MCF 10A (cell line): ENCODE data around the gene LRATD1. TPM values are rescaled to one million over a fixed set of nuclear protein-coding genes. Genes with fewer than 3 reads are reported as not detected.
A peak's percentile ranks its signal among the peaks of the same experiment; 100 is the strongest.

Experiments
- BruUV-seq: library from RNA; stranded (reverse); fragments of 400-500 nt; replicated peaks from 2 replicates; lab custom pipeline; 2021; lab: Mats Ljungman, UMichigan
- CTCF ChIA-PET: fragments of 300-600 bp; sonication (Branson Sonifier 250); formaldehyde crosslinking; extraction: SDS; loops from one replicate; lab custom pipeline; 2021; ENCODE audit warnings: antibody characterized with exemption, inconsistent platforms; lab: Yijun Ruan, JAX
- POLR2A ChIA-PET: fragments of 300-600, 350-650 bp; sonication (Branson Sonifier 250); formaldehyde crosslinking; extraction: SDS; loops from one replicate; lab custom pipeline; 2020; ENCODE audit warnings: antibody characterized with exemption, inconsistent platforms; lab: Yijun Ruan, JAX
- DNase-seq: peaks from one replicate; pipeline ENCODE4 v3.0.0-alpha.2; 2018; ENCODE audit not compliant: unreplicated experiment
- H3K27ac Mint-ChIP-seq: one replicate; pipeline ENCODE4 v1.8.0; 2022; ENCODE audit warnings: mild to moderate bottlenecking, low read depth, mixed read lengths; ENCODE audit not compliant: unreplicated experiment
- H3K27me3 Mint-ChIP-seq: one replicate; pipeline ENCODE4 v1.8.0; 2022; ENCODE audit warnings: mixed read lengths; ENCODE audit not compliant: insufficient read depth, unreplicated experiment
- H3K36me3 Mint-ChIP-seq: one replicate; pipeline ENCODE4 v1.8.0; 2022; ENCODE audit warnings: mild to moderate bottlenecking, moderate library complexity, mixed read lengths; ENCODE audit not compliant: insufficient read depth, unreplicated experiment
- H3K4me1 Mint-ChIP-seq: one replicate; pipeline ENCODE4 v1.8.0; 2022; ENCODE audit warnings: mixed read lengths; ENCODE audit not compliant: insufficient read depth, unreplicated experiment
- H3K4me3 Mint-ChIP-seq: one replicate; pipeline ENCODE4 v1.8.0; 2022; ENCODE audit warnings: mild to moderate bottlenecking, moderate library complexity, mixed read lengths; ENCODE audit not compliant: unreplicated experiment
- H3K9me3 Mint-ChIP-seq: one replicate; pipeline ENCODE4 v1.8.0; 2022; ENCODE audit warnings: mixed read lengths; ENCODE audit not compliant: unreplicated experiment
- intact Hi-C: fragments of 100-400 bp; cut with micrococcal nuclease; formaldehyde crosslinking; loops from 2 replicates; pipeline ENCODE4 v1.14.1; 2022
- total RNA-seq: library from RNA; stranded (reverse); gene quantifications from 2 replicates; pipeline ENCODE4 v1.2.3, GENCODE V29; 2022
- TF ChIP-seq, protein P1 (sequence below): fragments of 200-600 bp; IDR thresholded peaks from one replicate; pipeline ENCODE4 v1.8.0; 2022; ENCODE audit warnings: antibody characterized with exemption, mild to moderate bottlenecking; ENCODE audit not compliant: unreplicated experiment

Gene LRATD1
- total RNA-seq, 1 experiment from 2014 or later: 2.2 TPM

DNA sequence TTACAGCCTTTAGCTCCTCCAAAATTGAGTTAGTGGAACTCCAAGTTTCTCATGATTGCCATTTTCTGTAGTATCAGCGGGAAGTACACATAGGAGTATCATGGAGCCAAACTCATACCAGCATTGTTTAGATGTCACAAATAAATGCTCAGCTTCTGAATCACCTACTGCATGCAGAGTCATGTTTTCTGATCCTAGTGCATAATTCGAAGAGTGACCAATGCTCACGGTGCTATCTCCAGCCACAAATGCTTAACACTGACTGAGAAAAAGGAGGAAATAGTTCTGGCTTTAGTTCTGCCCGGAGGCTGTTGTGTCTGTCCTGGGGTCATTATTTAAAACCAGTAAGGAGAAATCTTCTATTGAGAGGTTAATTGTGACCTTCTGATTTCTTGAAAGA lies 45.4 kb upstream of the LRATD1 start:
- intact Hi-C loops: no loop called here
- H3K9me3 Mint-ChIP-seq: no peaks in the 10 kb centered on the region
- no peaks in the 10 kb centered on the region for H3K36me3 Mint-ChIP-seq
- CTCF ChIA-PET: interaction anchor here (1.0 to 1.5 kb wide), 3 partner anchors 32 to 322 kb away, joined by 3 to 6 read pairs (median 3); no protein-coding TSS in a partner anchor
- no peaks in the 10 kb centered on the region for H3K27me3 Mint-ChIP-seq
- peak overlapping the region; percentile 25 for H3K27ac Mint-ChIP-seq
- H3K4me3 Mint-ChIP-seq: no peak overlapping the region
- POLR2A ChIA-PET: interaction anchor here (0.8 to 1.8 kb wide), 3 partner anchors 8 to 34 kb away, joined by 3 to 6 read pairs (median 4); no protein-coding TSS in a partner anchor
- H3K4me1 Mint-ChIP-seq: peaks cover 15% of the 10 kb centered on the region
- BruUV-seq: no TSS peak
- peak; percentile 59 for DNase-seq
- TF ChIP-seq, protein P1, sequence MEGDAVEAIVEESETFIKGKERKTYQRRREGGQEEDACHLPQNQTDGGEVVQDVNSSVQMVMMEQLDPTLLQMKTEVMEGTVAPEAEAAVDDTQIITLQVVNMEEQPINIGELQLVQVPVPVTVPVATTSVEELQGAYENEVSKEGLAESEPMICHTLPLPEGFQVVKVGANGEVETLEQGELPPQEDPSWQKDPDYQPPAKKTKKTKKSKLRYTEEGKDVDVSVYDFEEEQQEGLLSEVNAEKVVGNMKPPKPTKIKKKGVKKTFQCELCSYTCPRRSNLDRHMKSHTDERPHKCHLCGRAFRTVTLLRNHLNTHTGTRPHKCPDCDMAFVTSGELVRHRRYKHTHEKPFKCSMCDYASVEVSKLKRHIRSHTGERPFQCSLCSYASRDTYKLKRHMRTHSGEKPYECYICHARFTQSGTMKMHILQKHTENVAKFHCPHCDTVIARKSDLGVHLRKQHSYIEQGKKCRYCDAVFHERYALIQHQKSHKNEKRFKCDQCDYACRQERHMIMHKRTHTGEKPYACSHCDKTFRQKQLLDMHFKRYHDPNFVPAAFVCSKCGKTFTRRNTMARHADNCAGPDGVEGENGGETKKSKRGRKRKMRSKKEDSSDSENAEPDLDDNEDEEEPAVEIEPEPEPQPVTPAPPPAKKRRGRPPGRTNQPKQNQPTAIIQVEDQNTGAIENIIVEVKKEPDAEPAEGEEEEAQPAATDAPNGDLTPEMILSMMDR: no peak

DNA sequence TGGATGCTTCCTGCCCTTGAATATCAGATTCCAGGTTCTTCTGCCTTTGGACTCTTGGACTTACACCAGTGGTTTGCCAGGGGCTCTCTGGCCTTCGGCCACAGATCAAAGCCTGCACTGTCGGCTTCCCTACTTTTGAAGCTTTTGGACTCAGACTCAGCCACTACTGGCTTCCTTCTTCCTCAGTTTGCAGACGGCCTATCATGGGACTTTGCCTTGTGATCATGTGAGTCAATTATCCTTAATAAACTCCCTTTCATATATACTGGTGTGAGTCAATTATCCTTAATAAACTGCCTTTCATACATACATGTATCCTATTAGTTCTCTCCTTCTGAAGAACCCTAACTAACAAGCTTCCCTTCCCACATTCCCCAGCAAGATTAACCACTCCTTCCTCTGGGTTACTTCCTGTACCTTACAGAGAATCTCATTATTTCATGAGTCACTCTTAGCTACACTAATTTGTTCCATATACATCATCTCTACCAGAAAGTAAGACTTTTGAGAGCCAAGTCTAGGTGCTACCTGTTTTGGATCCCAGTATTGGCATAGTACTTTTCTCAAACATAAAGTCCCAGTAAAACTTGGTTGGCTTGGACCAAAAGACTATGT lies 31.3 kb upstream of the LRATD1 start:
- intact Hi-C loops: no loop called here
- TF ChIP-seq, protein P1: no peak
- no peaks in the 10 kb centered on the region for H3K36me3 Mint-ChIP-seq
- no peak overlapping the region for H3K27ac Mint-ChIP-seq
- DNase-seq: no peak
- H3K4me3 Mint-ChIP-seq: no peak overlapping the region
- peaks cover 7% of the 10 kb centered on the region for H3K4me1 Mint-ChIP-seq
- ChIA-PET POLR2A (no interaction called here), CTCF (no interaction called here)
- H3K9me3 Mint-ChIP-seq: no peaks in the 10 kb centered on the region
- BruUV-seq: no TSS peak
- no peaks in the 10 kb centered on the region for H3K27me3 Mint-ChIP-seq

DNA sequence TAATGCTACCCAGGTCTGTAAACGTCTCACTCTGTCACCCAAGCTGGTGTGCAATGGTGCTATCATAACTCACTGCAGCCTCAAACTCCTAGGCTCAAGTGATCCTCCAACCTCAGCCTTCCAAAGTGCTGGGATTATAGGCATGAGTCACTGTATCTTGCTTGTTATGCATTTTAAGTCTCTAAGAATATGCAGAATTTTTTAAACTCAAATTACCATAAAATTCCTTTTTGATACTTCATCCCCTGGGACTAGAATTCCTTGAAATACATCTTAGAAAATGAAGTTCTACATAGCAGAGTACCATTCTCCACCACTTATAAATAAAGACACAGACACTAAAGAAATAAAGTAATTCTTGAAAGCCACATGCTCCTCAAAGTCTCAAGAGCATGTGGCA lies 30.2 kb upstream of the LRATD1 start:
- H3K27me3 Mint-ChIP-seq: no peaks in the 10 kb centered on the region
- ChIA-PET CTCF (no interaction called here), POLR2A (no interaction called here)
- H3K9me3 Mint-ChIP-seq: no peaks in the 10 kb centered on the region
- peaks cover 7% of the 10 kb centered on the region for H3K4me1 Mint-ChIP-seq
- H3K27ac Mint-ChIP-seq: no peak overlapping the region
- no peak overlapping the region for H3K4me3 Mint-ChIP-seq
- TF ChIP-seq, protein P1: no peak
- intact Hi-C loops: no loop called here
- DNase-seq: no peak
- H3K36me3 Mint-ChIP-seq: no peaks in the 10 kb centered on the region
- no TSS peak for BruUV-seq

DNA sequence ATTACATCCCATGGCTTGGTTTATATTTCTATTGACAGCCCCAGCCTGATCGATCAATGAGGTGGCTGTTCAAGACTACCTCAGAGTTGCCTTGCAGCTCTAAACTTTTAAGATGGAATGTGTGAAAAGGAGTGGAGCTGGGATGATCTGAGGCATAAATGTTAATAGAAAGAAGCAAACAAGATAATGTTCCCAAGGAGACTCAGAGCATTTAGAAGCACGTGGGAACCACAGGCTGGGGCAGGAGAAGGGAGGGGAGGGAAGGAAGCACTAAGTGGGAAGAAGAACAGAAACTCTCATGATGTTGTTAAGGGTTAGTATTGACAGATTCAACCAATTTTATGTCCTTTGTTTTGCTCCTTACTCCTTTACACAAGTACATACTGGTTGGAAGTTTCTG lies 28.8 kb upstream of the LRATD1 start:
- no peak overlapping the region for H3K27ac Mint-ChIP-seq
- no peaks in the 10 kb centered on the region for H3K36me3 Mint-ChIP-seq
- no peaks in the 10 kb centered on the region for H3K27me3 Mint-ChIP-seq
- no TSS peak for BruUV-seq
- DNase-seq: no peak
- intact Hi-C loops: no loop called here
- POLR2A ChIA-PET: no interaction called here
- H3K9me3 Mint-ChIP-seq: no peaks in the 10 kb centered on the region
- TF ChIP-seq, protein P1: no peak
- no peak overlapping the region for H3K4me3 Mint-ChIP-seq
- CTCF ChIA-PET: interaction anchor here (1.9 kb wide), 1 partner anchor 31 kb away, joined by 8 read pairs; no protein-coding TSS in a partner anchor
- H3K4me1 Mint-ChIP-seq: peaks cover 7% of the 10 kb centered on the region
